Fibroblast of lung (primary cell): ENCODE data around the gene FCMR. TPM values are rescaled to one million over a fixed set of nuclear protein-coding genes. Genes with fewer than 3 reads are reported as not detected.

Experiments
- DNase-seq, 2 donors: peaks; one replicate each; pipeline versions ENCODE4 v3.0.0 to v3.0.0-alpha.2; 2010; ENCODE audit warnings: low read depth in 2 of 2
- H2AFZ ChIP-seq: 2 replicates; pipeline ENCODE4 v1.5.1; 2012; ENCODE audit warnings: low read length, control low read depth, inconsistent platforms
- H3K27ac ChIP-seq: 2 replicates; pipeline ENCODE4 v1.5.1; 2011; ENCODE audit warnings: low read length, control low read depth; ENCODE audit not compliant: insufficient read depth
- H3K27me3 ChIP-seq: 2 replicates; pipeline ENCODE4 v1.5.1; 2011; ENCODE audit warnings: mild to moderate bottlenecking, low read length; ENCODE audit not compliant: control insufficient read depth, insufficient read depth
- H3K36me3 ChIP-seq: 2 replicates; pipeline ENCODE4 v1.5.1; 2011; ENCODE audit warnings: low read length; ENCODE audit not compliant: control insufficient read depth, insufficient read depth
- H3K4me1 ChIP-seq: 2 replicates; pipeline ENCODE4 v1.5.1; 2011; ENCODE audit warnings: low read length; ENCODE audit not compliant: control insufficient read depth, insufficient read depth; ENCODE audit errors: extremely low read depth
- H3K4me2 ChIP-seq: 2 replicates; pipeline ENCODE4 v1.5.1; 2011; ENCODE audit warnings: low read length, control low read depth; ENCODE audit not compliant: insufficient read depth; ENCODE audit errors: extremely low read depth
- H3K4me3 ChIP-seq, 4 experiments: fragments of 200-600 bp in 1 of 4; sonication (generic) in 1 of 4; replicated peaks in 1 of 4; 2 replicates each; pipeline ENCODE4 v1.5.1; 2011 to 2016; ENCODE audit warnings: low read length in 4 of 4, low read depth in 3 of 4, mild to moderate bottlenecking in 3 of 4, control low read depth in 2 of 4, inconsistent platforms in 1 of 4, mixed read lengths in 1 of 4; ENCODE audit not compliant: insufficient read depth in 1 of 4; ENCODE audit errors: control extremely low read depth in 1 of 4
- H3K79me2 ChIP-seq: 2 replicates; pipeline ENCODE4 v1.5.1; 2012; ENCODE audit warnings: mild to moderate bottlenecking, low read length, inconsistent platforms; ENCODE audit not compliant: control insufficient read depth, insufficient read depth
- H3K9ac ChIP-seq: 2 replicates; pipeline ENCODE4 v1.5.1; 2011; ENCODE audit warnings: mild to moderate bottlenecking, low read length, control low read depth; ENCODE audit not compliant: insufficient read depth
- H3K9me3 ChIP-seq: 2 replicates; pipeline ENCODE4 v1.5.1; 2012; ENCODE audit warnings: low read depth, low read length; ENCODE audit not compliant: control insufficient read depth, insufficient read depth
- H4K20me1 ChIP-seq: 2 replicates; pipeline ENCODE4 v1.5.1; 2011; ENCODE audit warnings: low read length; ENCODE audit not compliant: control insufficient read depth, insufficient read depth; ENCODE audit errors: extremely low read depth
- EZH2 ChIP-seq: IDR thresholded peaks from 2 replicates; pipeline ENCODE4 v1.5.1; 2012; ENCODE audit warnings: low read length, control low read depth, mild to moderate bottlenecking; ENCODE audit errors: missing control alignments
- polyA plus RNA-seq, 2 donors: library from polyadenylated mRNA; depleted of rRNA in 1 of 2; stranded (reverse) in 1 of 2; unstranded in 1 of 2; fragments of >200 nt; gene quantifications; 2 replicates each; pipeline ENCODE4 v1.2.1, GENCODE V29; 2011 to 2012; ENCODE audit warnings: missing spikeins in 1 of 2
- total RNA-seq: library from RNA; depleted of rRNA; stranded (reverse); fragments of >200 nt; gene quantifications from 2 replicates; pipeline ENCODE4 v1.2.1, GENCODE V29; 2014
- TF ChIP-seq, protein P1 (sequence below), 2 donors: IDR thresholded peaks in 1 of 2; conservative IDR thresholded peaks in 1 of 2; 1 replicate in 1 of 2; 2 replicates in 1 of 2; pipeline ENCODE4 v1.5.1; 2011 to 2012; ENCODE audit warnings: low read length in 2 of 2, control low read depth in 1 of 2, inconsistent platforms in 1 of 2, low read depth in 1 of 2, mild to moderate bottlenecking in 1 of 2

FCMR gene
- total and polyA plus RNA-seq, 2 donors (not counting 1 experiment from before 2014, with no cell fraction given): 0.33 to 4.3 TPM

DNA sequence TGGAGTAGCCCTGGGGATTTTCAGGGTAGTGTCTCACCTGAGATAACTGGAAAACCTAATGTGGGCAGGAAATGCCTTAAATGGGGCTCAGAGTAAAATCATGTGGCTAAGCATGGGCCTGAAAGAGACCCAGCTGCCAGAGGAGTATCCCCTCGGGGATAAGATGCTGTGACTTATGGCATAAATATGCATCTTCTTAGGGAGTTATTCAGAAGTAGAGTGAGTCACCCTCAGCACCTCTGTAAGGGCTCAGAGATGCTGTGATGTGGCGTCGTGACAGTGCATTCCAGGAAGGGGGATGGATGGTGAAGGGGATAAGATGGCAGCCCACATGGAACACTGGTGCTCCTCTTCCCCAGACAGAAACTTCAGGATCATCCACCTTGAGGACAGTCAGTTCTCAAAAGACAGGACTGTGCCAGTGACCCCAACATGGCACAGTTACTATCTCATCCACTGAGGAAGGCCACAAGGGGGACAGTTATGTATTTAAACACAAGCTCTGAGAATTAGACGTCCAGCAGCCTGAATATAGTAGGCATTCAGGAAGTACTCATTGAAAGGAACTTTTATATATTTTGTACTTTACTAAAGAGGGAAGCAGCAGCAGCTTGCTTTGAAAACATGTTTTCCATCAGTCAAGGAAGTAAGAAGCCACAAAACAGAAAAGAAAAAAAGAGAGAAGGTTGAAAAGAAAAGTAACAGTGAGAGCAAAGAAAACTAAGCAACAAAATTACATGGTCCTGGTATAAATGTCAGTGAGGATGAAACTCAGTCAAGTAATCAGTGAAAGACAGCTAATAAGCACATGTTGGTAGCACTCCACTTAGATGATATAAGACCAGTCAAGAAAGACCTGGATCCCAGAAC is 16.2 kb downstream of the FCMR start:
- no peak overlapping the region for H3K4me3 ChIP-seq
- H3K9ac ChIP-seq: no peak overlapping the region
- H3K27ac ChIP-seq: peak overlapping the region; percentile 76
- TF ChIP-seq, protein P1, sequence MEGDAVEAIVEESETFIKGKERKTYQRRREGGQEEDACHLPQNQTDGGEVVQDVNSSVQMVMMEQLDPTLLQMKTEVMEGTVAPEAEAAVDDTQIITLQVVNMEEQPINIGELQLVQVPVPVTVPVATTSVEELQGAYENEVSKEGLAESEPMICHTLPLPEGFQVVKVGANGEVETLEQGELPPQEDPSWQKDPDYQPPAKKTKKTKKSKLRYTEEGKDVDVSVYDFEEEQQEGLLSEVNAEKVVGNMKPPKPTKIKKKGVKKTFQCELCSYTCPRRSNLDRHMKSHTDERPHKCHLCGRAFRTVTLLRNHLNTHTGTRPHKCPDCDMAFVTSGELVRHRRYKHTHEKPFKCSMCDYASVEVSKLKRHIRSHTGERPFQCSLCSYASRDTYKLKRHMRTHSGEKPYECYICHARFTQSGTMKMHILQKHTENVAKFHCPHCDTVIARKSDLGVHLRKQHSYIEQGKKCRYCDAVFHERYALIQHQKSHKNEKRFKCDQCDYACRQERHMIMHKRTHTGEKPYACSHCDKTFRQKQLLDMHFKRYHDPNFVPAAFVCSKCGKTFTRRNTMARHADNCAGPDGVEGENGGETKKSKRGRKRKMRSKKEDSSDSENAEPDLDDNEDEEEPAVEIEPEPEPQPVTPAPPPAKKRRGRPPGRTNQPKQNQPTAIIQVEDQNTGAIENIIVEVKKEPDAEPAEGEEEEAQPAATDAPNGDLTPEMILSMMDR (conservative IDR thresholded peaks at IDR 0.05 in 1 of 2, IDR thresholded peaks at IDR 0.05 in 1 of 2; ENCODE audit: low read depth in 1 of 2, low read length in 2 of 2): no peak
- no peaks in the 10 kb centered on the region for H3K36me3 ChIP-seq
- peaks cover 5% of the 10 kb centered on the region for H3K4me1 ChIP-seq
- H3K79me2 ChIP-seq: no peaks in the 10 kb centered on the region
- H3K9me3 ChIP-seq: no peaks in the 10 kb centered on the region
- H2AFZ ChIP-seq: no peak overlapping the region
- H3K4me2 ChIP-seq: no peak overlapping the region
- peak; percentile 71 to 94 for DNase-seq
- no peaks in the 10 kb centered on the region for H3K27me3 ChIP-seq
- no peaks in the 10 kb centered on the region for H4K20me1 ChIP-seq

DNA sequence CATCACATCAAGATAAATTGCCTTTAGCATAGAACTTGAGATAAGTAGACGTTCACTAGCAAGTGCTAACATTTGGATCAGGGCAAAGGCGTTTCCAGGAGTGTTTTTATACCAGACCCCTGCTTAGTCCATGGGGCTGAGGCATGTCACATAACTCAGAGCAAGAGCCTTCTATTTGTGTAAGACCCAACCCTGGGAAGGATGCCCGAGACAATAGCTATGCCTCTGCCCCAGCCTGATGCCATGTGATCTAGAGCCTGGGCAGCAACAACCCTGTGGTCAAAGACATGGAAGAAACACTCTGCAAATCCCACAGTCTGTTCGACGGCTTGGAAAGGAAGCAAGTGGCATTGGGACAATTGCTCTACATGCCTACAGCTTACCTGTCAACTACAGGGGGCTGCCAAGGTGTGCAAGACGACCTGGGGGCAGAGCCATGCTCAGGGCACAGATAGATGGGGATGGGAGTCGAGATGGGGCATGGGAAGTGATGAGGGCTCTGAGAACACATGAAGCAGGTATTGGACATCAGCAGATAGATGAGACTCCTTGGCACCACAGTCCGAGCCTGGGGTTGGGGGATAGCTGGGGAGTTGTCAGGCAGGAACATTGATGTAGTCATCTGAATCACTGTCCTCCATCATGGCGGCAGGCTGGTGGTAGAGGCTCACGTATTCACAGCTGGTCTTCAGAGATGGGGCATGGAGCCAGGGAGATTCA is 17.2 kb downstream of the FCMR start:
- Histone ChIP-seq H3K4me1 (peaks cover 2% of the 10 kb centered on the region), H3K27ac (peak overlapping the region; percentile 76), H3K79me2 (no peaks in the 10 kb centered on the region), H3K27me3 (no peaks in the 10 kb centered on the region), H4K20me1 (no peaks in the 10 kb centered on the region), H3K4me3 (no peak overlapping the region), H3K9ac (no peak overlapping the region), H3K4me2 (no peak overlapping the region), H3K9me3 (no peaks in the 10 kb centered on the region), H2AFZ (no peak overlapping the region), H3K36me3 (no peaks in the 10 kb centered on the region)
- no peak for DNase-seq
- no peak for TF ChIP-seq EZH2
- TF ChIP-seq, protein P1 (conservative IDR thresholded peaks at IDR 0.05 in 1 of 2, IDR thresholded peaks at IDR 0.05 in 1 of 2; ENCODE audit: low read depth in 1 of 2, low read length in 2 of 2): no peak

DNA sequence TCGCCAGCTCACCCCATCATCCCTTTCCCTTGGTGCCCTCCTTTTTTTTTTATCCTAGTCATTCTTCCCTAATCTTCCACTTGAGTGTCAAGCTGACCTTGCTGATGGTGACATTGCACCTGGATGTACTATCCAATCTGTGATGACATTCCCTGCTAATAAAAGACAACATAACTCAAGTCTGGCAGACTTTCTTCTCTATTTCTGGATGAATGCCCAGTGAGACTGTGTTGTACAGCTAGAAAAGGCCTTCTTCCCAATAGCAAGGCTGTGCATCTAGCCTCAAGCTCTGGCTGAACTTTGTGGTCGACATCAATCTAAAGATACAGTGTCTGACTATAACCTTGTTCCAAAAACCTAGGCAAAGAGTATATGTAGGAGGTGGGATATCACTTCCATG is 18.1 kb downstream of the FCMR start:
- no peak for DNase-seq
- no peak for TF ChIP-seq EZH2
- TF ChIP-seq, protein P1 (conservative IDR thresholded peaks at IDR 0.05 in 1 of 2, IDR thresholded peaks at IDR 0.05 in 1 of 2; ENCODE audit: low read depth in 1 of 2, low read length in 2 of 2): no peak
- Histone ChIP-seq H4K20me1 (no peaks in the 10 kb centered on the region), H3K9me3 (no peaks in the 10 kb centered on the region), H3K9ac (no peak overlapping the region), H3K27ac (no peak overlapping the region), H3K4me3 (no peak overlapping the region), H3K36me3 (no peaks in the 10 kb centered on the region), H2AFZ (no peak overlapping the region), H3K79me2 (no peaks in the 10 kb centered on the region), H3K27me3 (no peaks in the 10 kb centered on the region), H3K4me1 (peaks cover 6% of the 10 kb centered on the region), H3K4me2 (no peak overlapping the region)
